GM23338 (cell line): ENCODE results near the gene EBPL. TPM values are rescaled to one million over a fixed set of nuclear protein-coding genes. Genes with fewer than 3 reads are reported as not detected.

Experiments
- ATAC-seq: fragments of 200-7000 bp; cut with Tn5 transposase; 3 replicates; pipeline ENCODE4 v1.9.1; 2020
- DNase-seq: peaks from one replicate; pipeline ENCODE4 v3.0.0-alpha.2; 2015; ENCODE audit warnings: low spot score
- H2AFZ ChIP-seq: fragments of 200-600 bp; sonication (generic); 2 replicates; pipeline ENCODE4 v1.8.0; 2016; ENCODE audit warnings: antibody characterized with exemption, mild to moderate bottlenecking, moderate library complexity
- H3F3A ChIP-seq: fragments of 200-600 bp; sonication (generic); replicated peaks from 2 replicates; pipeline ENCODE4 v1.8.0; 2017; ENCODE audit warnings: antibody characterized with exemption, mixed run types, low read depth
- H3K27ac ChIP-seq: fragments of 200-600 bp; sonication (generic); 2 replicates; pipeline ENCODE4 v1.6.1; 2016; ENCODE audit warnings: low read depth
- H3K27me3 ChIP-seq: fragments of 200-600 bp; sonication (generic); 2 replicates; pipeline ENCODE4 v1.8.0; 2016; ENCODE audit warnings: mild to moderate bottlenecking, mixed run types, moderate library complexity; ENCODE audit not compliant: insufficient read depth
- H3K36me3 ChIP-seq: fragments of 200-600 bp; sonication (generic); 2 replicates; pipeline ENCODE4 v1.8.0; 2016; ENCODE audit warnings: mild to moderate bottlenecking; ENCODE audit not compliant: insufficient read depth
- H3K4me1 ChIP-seq: fragments of 200-600 bp; sonication (generic); 2 replicates; pipeline ENCODE4 v1.8.0; 2016; ENCODE audit warnings: mild to moderate bottlenecking, moderate library complexity; ENCODE audit not compliant: insufficient read depth
- H3K4me2 ChIP-seq: fragments of 200-600 bp; sonication (generic); 2 replicates; pipeline ENCODE4 v1.7.1; 2017; ENCODE audit warnings: mixed run types
- H3K4me3 ChIP-seq: fragments of 200-600 bp; sonication (generic); 2 replicates; pipeline ENCODE4 v1.6.1; 2016; ENCODE audit warnings: mixed run types
- H3K79me2 ChIP-seq: fragments of 200-600 bp; sonication (generic); replicated peaks from 2 replicates; pipeline ENCODE4 v1.8.0; 2017; ENCODE audit warnings: mild to moderate bottlenecking; ENCODE audit not compliant: insufficient read depth
- H3K9me2 ChIP-seq: fragments of 200-600 bp; sonication (generic); 2 replicates; pipeline ENCODE4 v1.8.0; 2017; ENCODE audit not compliant: insufficient read depth
- H4K20me1 ChIP-seq: fragments of 200-600 bp; sonication (generic); replicated peaks from 2 replicates; pipeline ENCODE4 v1.8.0; 2017; ENCODE audit warnings: mild to moderate bottlenecking; ENCODE audit not compliant: insufficient read depth
- H3K27ac Mint-ChIP-seq: 2 replicates; pipeline ENCODE4 v1.8.0; 2020; ENCODE audit warnings: inconsistent platforms, mild to moderate bottlenecking, moderate library complexity, mixed read lengths
- H3K27me3 Mint-ChIP-seq: 3 replicates; pipeline ENCODE4 v1.8.0; 2022; ENCODE audit warnings: low read depth, mild to moderate bottlenecking, moderate library complexity, mixed read lengths, inconsistent platforms; ENCODE audit not compliant: insufficient read depth, poor library complexity
- H3K36me3 Mint-ChIP-seq: 3 replicates; pipeline ENCODE4 v1.8.0; 2021; ENCODE audit warnings: low read depth, mild to moderate bottlenecking, inconsistent platforms, moderate library complexity, mixed read lengths
- H3K4me1 Mint-ChIP-seq: 3 replicates; pipeline ENCODE4 v1.8.0; 2020; ENCODE audit warnings: mild to moderate bottlenecking, inconsistent platforms, mixed read lengths
- H3K4me3 Mint-ChIP-seq: 3 replicates; pipeline ENCODE4 v1.8.0; 2021; ENCODE audit warnings: moderate library complexity, mild to moderate bottlenecking, inconsistent platforms, mixed read lengths
- H3K9me3 Mint-ChIP-seq: 3 replicates; pipeline ENCODE4 v1.8.0; 2020; ENCODE audit warnings: moderate library complexity, mild to moderate bottlenecking, inconsistent platforms, mixed read lengths
- CREB1 ChIP-seq: fragments of 250-450 bp; sonication (Bioruptor Pico); IDR thresholded peaks from 2 replicates; pipeline ENCODE4 v1.5.0; 2020; ENCODE audit warnings: low read depth, mild to moderate bottlenecking, moderate library complexity
- CTCF ChIP-seq, 2 experiments: fragments of 200-600 bp in 1 of 2; sonication (generic) in 1 of 2; conservative IDR thresholded peaks; 2 replicates each; pipeline versions ENCODE4 v1.5.1 to v1.6.1; 2016 to 2017; ENCODE audit warnings: antibody characterized with exemption in 2 of 2, low read depth in 2 of 2, mild to moderate bottlenecking in 2 of 2, moderate library complexity in 1 of 2
- EZH2 ChIP-seq: fragments of 200-600 bp; sonication (generic); IDR thresholded peaks from one replicate; pipeline ENCODE4 v1.8.0; 2017; ENCODE audit warnings: antibody characterized with exemption, mild to moderate bottlenecking, low read depth; ENCODE audit not compliant: unreplicated experiment
- EZH2phosphoT487 ChIP-seq: fragments of 200-600 bp; sonication (generic); IDR thresholded peaks from one replicate; pipeline ENCODE4 v1.8.1; 2018; ENCODE audit warnings: antibody characterized with exemption; ENCODE audit not compliant: unreplicated experiment
- JUNB ChIP-seq: IDR thresholded peaks from one replicate; pipeline ENCODE4 v1.6.1; 2016; ENCODE audit warnings: antibody characterized with exemption; ENCODE audit not compliant: unreplicated experiment
- NANOG ChIP-seq: IDR thresholded peaks from 2 replicates; pipeline ENCODE4 v1.6.1; 2016; ENCODE audit warnings: antibody characterized with exemption, borderline replicate concordance
- POLR2AphosphoS5 ChIP-seq: IDR thresholded peaks from 2 replicates; pipeline ENCODE4 v1.6.1; 2016; ENCODE audit warnings: antibody characterized with exemption, low read depth
- STAT1 ChIP-seq: IDR thresholded peaks from one replicate; pipeline ENCODE4 v1.6.1; 2016; ENCODE audit warnings: antibody characterized with exemption; ENCODE audit not compliant: unreplicated experiment
- ZNF114 ChIP-seq: fragments of 250-450 bp; sonication (Bioruptor Pico); IDR thresholded peaks from 2 replicates; pipeline ENCODE4 v1.5.0; 2020; ENCODE audit warnings: mild to moderate bottlenecking, moderate library complexity
- ZNF331 ChIP-seq: fragments of 250-450 bp; sonication (Bioruptor Pico); IDR thresholded peaks from 2 replicates; pipeline ENCODE4 v1.5.0; 2020; ENCODE audit warnings: low read depth, mild to moderate bottlenecking, moderate library complexity
- ZNF462 ChIP-seq: fragments of 250-450 bp; sonication (Bioruptor Pico); IDR thresholded peaks from 2 replicates; pipeline ENCODE4 v1.5.0; 2020; ENCODE audit warnings: mild to moderate bottlenecking, moderate library complexity
- polyA plus RNA-seq: library from polyadenylated mRNA; unstranded; fragments of >200 nt; fragmentation: Nextera tagmentation; extraction: Ambion mirVana; gene quantifications from 2 replicates; pipeline ENCODE4 v1.2.1, GENCODE V29; 2016
- total RNA-seq: library from RNA; depleted of rRNA; stranded (reverse); fragments of >200 nt; shearing (Covaris generic); gene quantifications from 2 replicates; pipeline ENCODE4 v1.2.3, GENCODE V29; 2014
- TF ChIP-seq, protein P1 (sequence below): IDR thresholded peaks from one replicate; pipeline ENCODE4 v1.6.1; 2018; ENCODE audit warnings: antibody characterized with exemption; ENCODE audit not compliant: unreplicated experiment
- TF ChIP-seq, protein P2 (sequence below): IDR thresholded peaks from 2 replicates; pipeline ENCODE4 v1.6.1; 2016; ENCODE audit warnings: antibody characterized with exemption

Gene EBPL
- total and polyA plus RNA-seq, 2 experiments from 2014 or later, result 231 to 245 TPM

DNA sequence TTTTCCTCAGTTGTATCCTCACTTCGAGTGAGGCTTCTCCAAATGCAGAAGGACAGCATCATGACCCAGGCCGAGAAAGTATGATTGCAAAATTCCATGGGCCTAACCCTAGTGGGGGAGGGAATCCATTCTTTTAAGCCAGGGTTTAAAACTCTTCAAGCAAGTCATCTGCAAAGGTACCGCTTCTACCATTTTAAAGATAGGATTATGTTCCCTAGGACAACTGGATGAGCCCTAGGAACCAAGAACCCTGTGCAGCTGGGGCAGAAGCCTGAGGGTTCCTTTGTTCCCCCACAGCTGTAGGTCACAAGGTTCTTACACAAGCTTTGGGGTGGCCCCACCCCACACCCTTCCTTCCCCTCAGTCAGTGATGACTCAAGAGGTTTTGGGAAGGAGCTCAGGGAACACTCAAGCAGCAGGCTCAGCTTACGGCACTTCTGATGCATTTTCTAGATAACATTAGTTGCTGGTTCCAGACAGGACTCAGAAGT, 49.4 kb downstream of the EBPL start:
- no peak overlapping the region for H3K4me3 Mint-ChIP-seq
- Histone ChIP-seq H3K4me1 (peaks cover 7% of the 10 kb centered on the region; the same call in 1 of the 2 replicates), H3K4me3 (no peak overlapping the region), H4K20me1 (no peaks in the 10 kb centered on the region), H3F3A (no peaks in the 10 kb centered on the region), H3K79me2 (no peaks in the 10 kb centered on the region), H2AFZ (no peak overlapping the region), H3K4me2 (no peak overlapping the region), H3K36me3 (no peaks in the 10 kb centered on the region), H3K9me2 (peaks cover 3% of the 10 kb centered on the region; the same call in 1 of the 2 replicates), H3K27me3 (no peaks in the 10 kb centered on the region), H3K27ac (no peak overlapping the region)
- DNase-seq (no peak), ATAC-seq (no peak)
- H3K9me3 Mint-ChIP-seq, result no peaks in the 10 kb centered on the region
- no peaks in the 10 kb centered on the region for H3K27me3 Mint-ChIP-seq
- no peak overlapping the region for H3K27ac Mint-ChIP-seq
- no peaks in the 10 kb centered on the region for H3K36me3 Mint-ChIP-seq
- TF ChIP-seq ZNF462 (CRISPR knock-in tag) (no peak), ZNF331 (CRISPR knock-in tag) (no peak), ZNF114 (CRISPR knock-in tag) (no peak), JUNB (no peak), POLR2AphosphoS5 (no peak), NANOG (no peak), EZH2phosphoT487 (no peak), CTCF (conservative IDR thresholded peaks at IDR 0.05; ENCODE audit: low read depth in 2 of 2) (no peak), STAT1 (no peak), EZH2 (no peak), CREB1 (CRISPR knock-in tag) (no peak)
- TF ChIP-seq, protein P1, sequence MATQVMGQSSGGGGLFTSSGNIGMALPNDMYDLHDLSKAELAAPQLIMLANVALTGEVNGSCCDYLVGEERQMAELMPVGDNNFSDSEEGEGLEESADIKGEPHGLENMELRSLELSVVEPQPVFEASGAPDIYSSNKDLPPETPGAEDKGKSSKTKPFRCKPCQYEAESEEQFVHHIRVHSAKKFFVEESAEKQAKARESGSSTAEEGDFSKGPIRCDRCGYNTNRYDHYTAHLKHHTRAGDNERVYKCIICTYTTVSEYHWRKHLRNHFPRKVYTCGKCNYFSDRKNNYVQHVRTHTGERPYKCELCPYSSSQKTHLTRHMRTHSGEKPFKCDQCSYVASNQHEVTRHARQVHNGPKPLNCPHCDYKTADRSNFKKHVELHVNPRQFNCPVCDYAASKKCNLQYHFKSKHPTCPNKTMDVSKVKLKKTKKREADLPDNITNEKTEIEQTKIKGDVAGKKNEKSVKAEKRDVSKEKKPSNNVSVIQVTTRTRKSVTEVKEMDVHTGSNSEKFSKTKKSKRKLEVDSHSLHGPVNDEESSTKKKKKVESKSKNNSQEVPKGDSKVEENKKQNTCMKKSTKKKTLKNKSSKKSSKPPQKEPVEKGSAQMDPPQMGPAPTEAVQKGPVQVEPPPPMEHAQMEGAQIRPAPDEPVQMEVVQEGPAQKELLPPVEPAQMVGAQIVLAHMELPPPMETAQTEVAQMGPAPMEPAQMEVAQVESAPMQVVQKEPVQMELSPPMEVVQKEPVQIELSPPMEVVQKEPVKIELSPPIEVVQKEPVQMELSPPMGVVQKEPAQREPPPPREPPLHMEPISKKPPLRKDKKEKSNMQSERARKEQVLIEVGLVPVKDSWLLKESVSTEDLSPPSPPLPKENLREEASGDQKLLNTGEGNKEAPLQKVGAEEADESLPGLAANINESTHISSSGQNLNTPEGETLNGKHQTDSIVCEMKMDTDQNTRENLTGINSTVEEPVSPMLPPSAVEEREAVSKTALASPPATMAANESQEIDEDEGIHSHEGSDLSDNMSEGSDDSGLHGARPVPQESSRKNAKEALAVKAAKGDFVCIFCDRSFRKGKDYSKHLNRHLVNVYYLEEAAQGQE, result no peak
- TF ChIP-seq, protein P2, sequence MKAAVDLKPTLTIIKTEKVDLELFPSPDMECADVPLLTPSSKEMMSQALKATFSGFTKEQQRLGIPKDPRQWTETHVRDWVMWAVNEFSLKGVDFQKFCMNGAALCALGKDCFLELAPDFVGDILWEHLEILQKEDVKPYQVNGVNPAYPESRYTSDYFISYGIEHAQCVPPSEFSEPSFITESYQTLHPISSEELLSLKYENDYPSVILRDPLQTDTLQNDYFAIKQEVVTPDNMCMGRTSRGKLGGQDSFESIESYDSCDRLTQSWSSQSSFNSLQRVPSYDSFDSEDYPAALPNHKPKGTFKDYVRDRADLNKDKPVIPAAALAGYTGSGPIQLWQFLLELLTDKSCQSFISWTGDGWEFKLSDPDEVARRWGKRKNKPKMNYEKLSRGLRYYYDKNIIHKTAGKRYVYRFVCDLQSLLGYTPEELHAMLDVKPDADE, result no peak
- H3K4me1 Mint-ChIP-seq, result peaks cover 7% of the 10 kb centered on the region; the same call in 1 of the 3 replicates
